Measurements from ENCODE around the gene RAB37.

The RAB37 gene

DNA sequence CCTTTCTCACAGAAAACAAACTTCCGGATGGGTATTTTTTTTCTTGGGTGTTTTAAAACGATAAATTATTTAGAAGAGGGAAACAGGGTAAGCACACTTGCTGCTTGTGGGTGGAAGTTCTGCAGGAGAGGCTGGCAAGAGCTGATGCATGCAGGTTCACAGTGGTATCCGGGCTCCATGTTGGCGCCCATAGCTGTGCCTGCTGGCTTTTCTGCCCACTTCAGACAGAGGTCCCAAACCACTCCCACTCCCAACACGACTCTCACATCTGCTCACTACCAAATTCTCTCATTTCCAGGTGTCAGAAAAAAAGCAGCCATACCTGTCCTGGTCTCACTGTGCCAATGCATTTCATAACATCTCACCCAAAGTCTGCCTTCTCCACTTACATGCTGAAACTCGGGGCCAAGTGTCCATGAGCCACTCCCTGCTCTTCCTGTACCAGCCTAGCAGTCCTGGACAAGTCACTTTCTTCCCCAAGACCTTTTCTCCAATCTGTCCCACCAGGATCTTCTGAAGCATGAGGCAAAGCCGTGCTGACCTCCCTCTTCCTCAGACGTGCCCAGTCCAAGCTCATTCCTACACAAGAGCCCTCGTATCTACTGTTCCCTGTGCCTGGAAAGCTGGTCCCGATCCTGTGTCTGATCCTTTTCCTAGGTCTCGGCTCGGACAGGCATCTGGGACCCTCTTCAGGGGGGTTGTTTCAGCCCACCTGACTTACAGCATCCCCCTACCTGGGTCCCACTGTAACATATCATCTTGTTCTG is 25.8 kb upstream of the RAB37 start:
- H2AFZ ChIP-seq (ENCODE audit: low read length), result no peak overlapping the region
- no peak overlapping the region for H3K4me2 ChIP-seq (ENCODE audit: low read length)
- H4K20me1 ChIP-seq (ENCODE audit: insufficient read depth, low read length), result no peaks in the 10 kb centered on the region
- no peaks in the 10 kb centered on the region for H3K9me2 ChIP-seq (ENCODE audit: low read depth, low read length)
- H3F3A ChIP-seq (ENCODE audit: insufficient read depth, low read length), result no peaks in the 10 kb centered on the region
- no peak overlapping the region for H3K9ac ChIP-seq (ENCODE audit: low read length)
- TF ChIP-seq, protein P1, sequence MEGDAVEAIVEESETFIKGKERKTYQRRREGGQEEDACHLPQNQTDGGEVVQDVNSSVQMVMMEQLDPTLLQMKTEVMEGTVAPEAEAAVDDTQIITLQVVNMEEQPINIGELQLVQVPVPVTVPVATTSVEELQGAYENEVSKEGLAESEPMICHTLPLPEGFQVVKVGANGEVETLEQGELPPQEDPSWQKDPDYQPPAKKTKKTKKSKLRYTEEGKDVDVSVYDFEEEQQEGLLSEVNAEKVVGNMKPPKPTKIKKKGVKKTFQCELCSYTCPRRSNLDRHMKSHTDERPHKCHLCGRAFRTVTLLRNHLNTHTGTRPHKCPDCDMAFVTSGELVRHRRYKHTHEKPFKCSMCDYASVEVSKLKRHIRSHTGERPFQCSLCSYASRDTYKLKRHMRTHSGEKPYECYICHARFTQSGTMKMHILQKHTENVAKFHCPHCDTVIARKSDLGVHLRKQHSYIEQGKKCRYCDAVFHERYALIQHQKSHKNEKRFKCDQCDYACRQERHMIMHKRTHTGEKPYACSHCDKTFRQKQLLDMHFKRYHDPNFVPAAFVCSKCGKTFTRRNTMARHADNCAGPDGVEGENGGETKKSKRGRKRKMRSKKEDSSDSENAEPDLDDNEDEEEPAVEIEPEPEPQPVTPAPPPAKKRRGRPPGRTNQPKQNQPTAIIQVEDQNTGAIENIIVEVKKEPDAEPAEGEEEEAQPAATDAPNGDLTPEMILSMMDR (IDR thresholded peaks at IDR 0.05; ENCODE audit: low read length), result no peak
- no peak for TF ChIP-seq EZH2 (IDR thresholded peaks at IDR 0.05; ENCODE audit: borderline replicate concordance, low read length)
- no peaks in the 10 kb centered on the region for H3K27me3 ChIP-seq (ENCODE audit: insufficient read depth, low read length)
- H3K79me2 ChIP-seq (ENCODE audit: insufficient read depth, low read length), result no peaks in the 10 kb centered on the region
- no peak overlapping the region for H3K4me3 ChIP-seq (ENCODE audit: low read depth, low read length, poor library complexity, severe bottlenecking)
- H3K4me1 ChIP-seq (ENCODE audit: insufficient read depth, low read length, severe bottlenecking), result no peaks in the 10 kb centered on the region
- H3K36me3 ChIP-seq (ENCODE audit: insufficient read depth, low read length), result no peaks in the 10 kb centered on the region
- no peak overlapping the region for H3K27ac ChIP-seq (ENCODE audit: low read depth, low read length, poor library complexity, severe bottlenecking)
- no peaks in the 10 kb centered on the region for H3K9me3 ChIP-seq (ENCODE audit: low read length)

DNA sequence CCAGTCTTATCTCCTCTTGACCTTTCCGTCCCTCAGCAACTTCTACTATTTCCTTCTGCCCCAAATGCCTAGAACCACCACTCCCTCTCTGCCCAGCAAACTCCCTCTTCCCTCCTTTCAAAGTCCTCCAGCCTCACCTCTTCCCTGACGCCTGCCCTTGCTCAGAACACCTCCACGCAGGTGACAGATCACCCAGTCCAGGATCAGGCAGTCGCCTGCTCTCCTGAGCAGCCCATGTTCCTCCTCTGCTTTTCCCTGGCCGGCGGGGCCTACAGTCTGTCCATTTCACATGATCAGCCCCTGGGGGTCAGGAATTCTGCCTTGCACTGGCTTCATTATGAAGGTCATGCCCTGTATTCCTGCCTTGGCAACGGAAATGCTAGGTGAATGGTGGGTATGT is 24.8 kb upstream of the RAB37 start:
- Histone ChIP-seq H3K79me2 (ENCODE audit: insufficient read depth, low read length) (no peaks in the 10 kb centered on the region), H3K4me1 (ENCODE audit: insufficient read depth, low read length, severe bottlenecking) (no peaks in the 10 kb centered on the region), H3K36me3 (ENCODE audit: insufficient read depth, low read length) (no peaks in the 10 kb centered on the region), H3K4me3 (ENCODE audit: low read depth, low read length, poor library complexity, severe bottlenecking) (no peak overlapping the region), H3K4me2 (ENCODE audit: low read length) (no peak overlapping the region), H2AFZ (ENCODE audit: low read length) (no peak overlapping the region), H3F3A (ENCODE audit: insufficient read depth, low read length) (no peaks in the 10 kb centered on the region), H3K27me3 (ENCODE audit: insufficient read depth, low read length) (no peaks in the 10 kb centered on the region), H4K20me1 (ENCODE audit: insufficient read depth, low read length) (no peaks in the 10 kb centered on the region), H3K9ac (ENCODE audit: low read length) (no peak overlapping the region), H3K27ac (ENCODE audit: low read depth, low read length, poor library complexity, severe bottlenecking) (no peak overlapping the region), H3K9me3 (ENCODE audit: low read length) (no peaks in the 10 kb centered on the region), H3K9me2 (ENCODE audit: low read depth, low read length) (no peaks in the 10 kb centered on the region)
- TF ChIP-seq, protein P1 (IDR thresholded peaks at IDR 0.05; ENCODE audit: low read length), result no peak

DNA sequence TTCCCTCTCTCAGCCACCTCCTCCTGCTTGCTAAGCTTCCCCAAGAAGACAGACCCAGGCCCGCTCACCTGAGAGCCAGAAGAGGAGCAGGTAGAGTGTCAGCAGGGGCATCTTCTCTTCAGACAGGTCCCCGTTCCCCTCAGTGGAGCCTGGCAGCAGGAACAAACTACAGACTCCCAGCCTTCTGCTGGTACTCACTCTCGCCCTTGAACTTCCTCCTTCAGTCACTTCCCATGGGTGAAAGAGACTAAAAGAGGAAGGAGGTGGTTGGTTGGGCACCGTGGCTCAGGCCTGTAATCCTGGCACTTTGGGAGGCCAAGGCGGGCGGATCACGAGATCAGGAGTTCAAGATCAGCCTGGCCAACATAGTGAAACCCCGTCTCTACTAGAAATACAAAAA is 24.3 kb upstream of the RAB37 start, which contains the start of gene CD300LF:
Gene CD300LF, minus strand, starts transcription at position 168 of the 400 bp plus-strand sequence. Its CDS starts 57 bp downstream, at position 111.
- Histone ChIP-seq H3K79me2 (ENCODE audit: insufficient read depth, low read length) (no peaks in the 10 kb centered on the region), H3K9me2 (ENCODE audit: low read depth, low read length) (no peaks in the 10 kb centered on the region), H3K27me3 (ENCODE audit: insufficient read depth, low read length) (no peaks in the 10 kb centered on the region), H3K4me2 (ENCODE audit: low read length) (no peak within 1 kb of the TSS), H4K20me1 (ENCODE audit: insufficient read depth, low read length) (no peaks in the 10 kb centered on the region), H3K9me3 (ENCODE audit: low read length) (no peaks in the 10 kb centered on the region), H3K4me1 (ENCODE audit: insufficient read depth, low read length, severe bottlenecking) (no peaks in the 10 kb centered on the region), H3K9ac (ENCODE audit: low read length) (no peak within 1 kb of the TSS), H3K36me3 (ENCODE audit: insufficient read depth, low read length) (no peaks in the 10 kb centered on the region), H3K27ac (ENCODE audit: low read depth, low read length, poor library complexity, severe bottlenecking) (no peak within 1 kb of the TSS), H3F3A (ENCODE audit: insufficient read depth, low read length) (no peaks in the 10 kb centered on the region), H3K4me3 (ENCODE audit: low read depth, low read length, poor library complexity, severe bottlenecking) (no peak within 1 kb of the TSS), H2AFZ (ENCODE audit: low read length) (no peak within 1 kb of the TSS)
- TF ChIP-seq EZH2 (IDR thresholded peaks at IDR 0.05; ENCODE audit: borderline replicate concordance, low read length), result no peak
- TF ChIP-seq, protein P1 (IDR thresholded peaks at IDR 0.05; ENCODE audit: low read length), result no peak
